Pancreas (tissue), 10 donors: ENCODE measurements around the gene KLF6. TPM values are rescaled to one million over a fixed set of nuclear protein-coding genes. Genes with fewer than 3 reads are reported as not detected.
A peak's percentile ranks its signal among the peaks of the same experiment; 100 is the strongest.

Source experiments
- ATAC-seq, 4 donors: fragments of 200-7000 bp; cut with Tn5 transposase; one replicate each; pipeline versions ENCODE4 v1.8.0 to v1.9.1; 2020; ENCODE audit warnings: mild to moderate bottlenecking in 4 of 4, moderate library complexity in 4 of 4
- DNase-seq, 6 donors: peaks; one replicate each; pipeline ENCODE4 v3.0.0-alpha.2; 2020
- FAIRE-seq: peaks from 2 replicates; lab custom pipeline; 2012; peaks lifted over from hg19 to GRCh38; lab: Jason Lieb, UNC
- H3K27ac ChIP-seq, 4 donors: fragments of 200-600 bp; sonication (generic); 1 replicate in 3 of 4; 2 replicates in 1 of 4; pipeline versions ENCODE4 v1.5.0 to v1.8.0; 2020
- H3K27me3 ChIP-seq, 4 donors: fragments of 200-600 bp; one replicate each; pipeline ENCODE4 v1.8.0; 2021
- H3K36me3 ChIP-seq, 3 donors: fragments of 200-600 bp; sonication (generic) in 1 of 3; one replicate each; pipeline versions ENCODE4 v1.5.0 to v1.8.0; 2020 to 2021
- H3K4me1 ChIP-seq, 3 donors: fragments of 200-600 bp; one replicate each; pipeline ENCODE4 v1.8.0; 2021
- H3K4me3 ChIP-seq, 4 donors: fragments of 200-600 bp; sonication (generic) in 2 of 4; one replicate each; pipeline versions ENCODE4 v1.5.0 to v1.8.0; 2020 to 2021
- H3K9me3 ChIP-seq, 4 donors: fragments of 200-600 bp; one replicate each; pipeline ENCODE4 v1.8.0; 2021
- CTCF ChIP-seq, 4 donors: fragments of 200-600 bp; sonication (generic) in 3 of 4; IDR thresholded peaks; one replicate each; pipeline versions ENCODE4 v1.5.0 to v1.8.0; 2021; ENCODE audit warnings: antibody characterized with exemption in 4 of 4
- whole genome bisulfite sequencing, 2 donors: extraction: QIAGEN DNeasy Blood & Tissue Kit; methylation state at CpG; one replicate each; pipeline ENCODE4 v1.1.7; 2013; 5-methylcytosine and 5-hydroxymethylcytosine counted together
- intact Hi-C, 3 donors: fragments of 100-400 bp; cut with DNase I; formaldehyde crosslinking; loops; one replicate each; pipeline versions ENCODE4 v1.11.1 to v1.14.2; 2022
- polyA plus RNA-seq, 2 donors: library from polyadenylated mRNA; stranded (reverse); fragments of 200-250 nt; gene quantifications; one replicate each; pipeline ENCODE4 v1.2.3, GENCODE V29; 2013
- total RNA-seq, 6 donors: library from RNA; stranded (reverse); fragmentation: NEBNext Ultra II Directional in 4 of 6; extraction: Animal tissue kit (Norgen Biotek cat#: 25700) in 4 of 6; gene quantifications; one replicate each; pipeline versions ENCODE4 v1.2.1 to v1.2.4, GENCODE V29; 2021 to 2023
- donor health status: healthy with polysubstance abuse.
- donor health status: DM: no; HTN: no; CAD: no; lungs with moderate emphysema.
- donor health status: DM: no; HTN: no; CAD: no.
- donor health status: control.
- donor health status: control.
- donor health status: Bipolar disorder and iron deficiency.
- donor health status: DM: yes; HTN: yes; CAD: no.
- donor health status: DM: no; HTN: no; CAD: no.
- donor health status: DM: no; HTN: no; CAD: no.
- donor health status: DM: yes; HTN: yes; CAD: no.

KLF6 gene
- total and polyA plus RNA-seq, 8 donors = 29.0 to 157 (median 57.9) TPM

GRCh38 chr10:3756360-3756740, 28.7 kb downstream of the KLF6 start:
- 86 to 87% methylated on average over 5 of the region's 5 CpGs for WGBS, 2 donors
- Histone ChIP-seq H3K36me3 (no peaks in the 10 kb centered on the region), H3K27ac (no peak overlapping the region), H3K27me3 (no peaks in the 10 kb centered on the region), H3K4me3 (no peak overlapping the region), H3K9me3 (no peaks in the 10 kb centered on the region), H3K4me1 (peaks cover 0 to 3% (median 0%) of the 10 kb centered on the region in 3 donors)
- no peak for FAIRE-seq
- ATAC-seq = no peak
- intact Hi-C loops = no loop called here
- DNase-seq = no peak
- TF ChIP-seq CTCF (IDR thresholded peaks at IDR 0.05) = no peak

GRCh38 chr10:3755440-3756359, 29.3 kb downstream of the KLF6 start:
- ATAC-seq (peak in 3 of 4 donors; percentile 17 to 59 (median 35)), DNase-seq (no peak), FAIRE-seq (no peak)
- Histone ChIP-seq H3K4me1 (peaks cover 0 to 3% (median 0%) of the 10 kb centered on the region in 3 donors), H3K36me3 (no peaks in the 10 kb centered on the region), H3K27me3 (no peaks in the 10 kb centered on the region), H3K4me3 (no peak overlapping the region), H3K9me3 (no peaks in the 10 kb centered on the region), H3K27ac (peak overlapping the region in 2 of 4 donors; percentile 13 to 18)
- TF ChIP-seq CTCF (IDR thresholded peaks at IDR 0.05) = no peak
- intact Hi-C loops = no loop called here
- WGBS, 2 donors = 68 to 75% methylated on average over 14 of the region's 14 CpGs

GRCh38 chr10:3754727-3755439, 30.1 kb downstream of the KLF6 start:
- Histone ChIP-seq H3K27ac (peak overlapping the region in 2 of 4 donors; percentile 13 to 30), H3K4me1 (peaks cover 0 to 3% (median 0%) of the 10 kb centered on the region in 3 donors), H3K36me3 (no peaks in the 10 kb centered on the region), H3K9me3 (no peaks in the 10 kb centered on the region), H3K4me3 (no peak overlapping the region), H3K27me3 (no peaks in the 10 kb centered on the region)
- 63 to 65% methylated on average over 9 of the region's 9 CpGs for WGBS, 2 donors
- intact Hi-C loops = no loop called here
- DNase-seq (no peak), ATAC-seq (peak in 3 of 4 donors; percentile 64 to 81 (median 65)), FAIRE-seq (no peak)
- TF ChIP-seq CTCF (IDR thresholded peaks at IDR 0.05) = no peak

- peak overlapping the region in 1 of 4 donors; percentile 71 for H3K27ac ChIP-seq
- TF ChIP-seq CTCF (IDR thresholded peaks at IDR 0.05) = no peak
- no peak for ATAC-seq
- WGBS, 2 donors = 91 to 93% methylated on average over 8 of the region's 8 CpGs
- H3K36me3 ChIP-seq = no peaks in the 10 kb centered on the region
- intact Hi-C loops = no loop called here
- peaks cover 7 to 11% (median 10%) of the 10 kb centered on the region in 3 donors for H3K4me1 ChIP-seq
- no peaks in the 10 kb centered on the region for H3K27me3 ChIP-seq
- no peaks in the 10 kb centered on the region for H3K9me3 ChIP-seq
- DNase-seq = no peak
- FAIRE-seq = no peak
- H3K4me3 ChIP-seq = no peak overlapping the region
Observed at GRCh38 chr10:3750854-3751253, 34.2 kb downstream of the KLF6 start.
